ENCODE results near the gene KANSL3. TPM values are rescaled to one million over a fixed set of nuclear protein-coding genes. Genes with fewer than 3 reads are reported as not detected.

The KANSL3 gene
- total and polyA plus RNA-seq, 2 donors (not counting 1 experiment from before 2014, with no cell fraction given), result 22.2 to 56.9 TPM

DNA sequence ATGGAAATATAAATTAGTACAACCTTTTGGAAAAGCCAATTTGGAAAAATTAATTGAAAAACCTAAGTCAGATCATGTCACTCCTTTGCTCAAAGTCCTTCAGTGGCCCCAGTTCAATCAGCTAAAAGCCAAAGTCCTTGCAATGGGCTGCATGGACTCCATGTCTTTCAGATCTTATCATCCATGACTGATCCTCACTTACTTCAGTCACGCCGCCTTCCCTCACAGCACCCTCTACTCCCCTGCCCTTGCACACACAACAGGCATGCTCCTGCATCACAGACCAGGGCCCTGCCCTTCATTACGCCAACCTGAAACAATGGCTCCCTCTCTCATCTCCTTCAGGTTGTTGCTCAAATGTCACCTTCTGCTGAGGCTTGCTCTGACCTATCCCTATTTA, 15.6 kb downstream of the KANSL3 start:
- Histone ChIP-seq H3K27me3 (replicated peaks in 1 of 4; ENCODE audit: control extremely low read depth in 1 of 4, control insufficient read depth in 3 of 4, insufficient read depth in 4 of 4, low read length in 3 of 4) (no peaks in the 10 kb centered on the region), H3K4me2 (replicated peaks; ENCODE audit: low read depth, low read length, poor library complexity, severe bottlenecking) (no peak overlapping the region), H3K9me3 (ENCODE audit: control extremely low read depth in 1 of 3, control insufficient read depth in 2 of 3, insufficient read depth in 1 of 3, low read length in 2 of 3) (no peaks in the 10 kb centered on the region), H3K4me1 (ENCODE audit: control insufficient read depth in 2 of 2, insufficient read depth in 2 of 2, low read length in 2 of 2) (no peaks in the 10 kb centered on the region), H3K27ac (ENCODE audit: low read length in 2 of 2) (no peak overlapping the region), H4K20me1 (ENCODE audit: control insufficient read depth, insufficient read depth, low read length, poor library complexity, severe bottlenecking) (no peaks in the 10 kb centered on the region), H3K36me3 (replicated peaks in 1 of 2; ENCODE audit: control extremely low read depth in 1 of 2, control insufficient read depth in 1 of 2, extremely low read depth in 1 of 2, insufficient read depth in 2 of 2, low read length in 1 of 2) (peaks cover 4 to 25% of the 10 kb centered on the region in 2 experiments), H3K9ac (ENCODE audit: low read length) (no peak overlapping the region), H3K4me3 (ENCODE audit: control extremely low read depth in 1 of 5, extremely low read depth in 1 of 5, insufficient read depth in 1 of 5, low read depth in 2 of 5, low read length in 4 of 5) (no peak overlapping the region), H3K79me2 (ENCODE audit: control insufficient read depth, insufficient read depth, low read length) (peaks cover 10% of the 10 kb centered on the region), H2AFZ (ENCODE audit: insufficient read depth, low read depth, low read length, poor library complexity, severe bottlenecking) (no peak overlapping the region)
- CTCF ChIA-PET, result no interaction called here
- no peak overlapping the region for H3K4me3 Mint-ChIP-seq
- H3K9me3 Mint-ChIP-seq (ENCODE audit: insufficient read depth), result no peaks in the 10 kb centered on the region
- H3K27me3 Mint-ChIP-seq, result no peaks in the 10 kb centered on the region
- H3K27ac Mint-ChIP-seq, result no peak overlapping the region
- ATAC-seq (ENCODE audit: low read depth) (no peak), DNase-seq (no peak)
- TF ChIP-seq EZH2 (IDR thresholded peaks at IDR 0.05; ENCODE audit: borderline replicate concordance, insufficient read depth, low read depth, low read length, poor library complexity, severe bottlenecking), result no peak
- TF ChIP-seq, protein P1, sequence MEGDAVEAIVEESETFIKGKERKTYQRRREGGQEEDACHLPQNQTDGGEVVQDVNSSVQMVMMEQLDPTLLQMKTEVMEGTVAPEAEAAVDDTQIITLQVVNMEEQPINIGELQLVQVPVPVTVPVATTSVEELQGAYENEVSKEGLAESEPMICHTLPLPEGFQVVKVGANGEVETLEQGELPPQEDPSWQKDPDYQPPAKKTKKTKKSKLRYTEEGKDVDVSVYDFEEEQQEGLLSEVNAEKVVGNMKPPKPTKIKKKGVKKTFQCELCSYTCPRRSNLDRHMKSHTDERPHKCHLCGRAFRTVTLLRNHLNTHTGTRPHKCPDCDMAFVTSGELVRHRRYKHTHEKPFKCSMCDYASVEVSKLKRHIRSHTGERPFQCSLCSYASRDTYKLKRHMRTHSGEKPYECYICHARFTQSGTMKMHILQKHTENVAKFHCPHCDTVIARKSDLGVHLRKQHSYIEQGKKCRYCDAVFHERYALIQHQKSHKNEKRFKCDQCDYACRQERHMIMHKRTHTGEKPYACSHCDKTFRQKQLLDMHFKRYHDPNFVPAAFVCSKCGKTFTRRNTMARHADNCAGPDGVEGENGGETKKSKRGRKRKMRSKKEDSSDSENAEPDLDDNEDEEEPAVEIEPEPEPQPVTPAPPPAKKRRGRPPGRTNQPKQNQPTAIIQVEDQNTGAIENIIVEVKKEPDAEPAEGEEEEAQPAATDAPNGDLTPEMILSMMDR (IDR thresholded peaks at IDR 0.05), result no peak
- POLR2A ChIA-PET, result no interaction called here
- H3K4me1 Mint-ChIP-seq, result no peaks in the 10 kb centered on the region
- intact Hi-C loops (cut with micrococcal nuclease), result no loop called here
- 96% methylated on average over 3 of the region's 3 CpGs for WGBS (ENCODE audit: insufficient coverage)

DNA sequence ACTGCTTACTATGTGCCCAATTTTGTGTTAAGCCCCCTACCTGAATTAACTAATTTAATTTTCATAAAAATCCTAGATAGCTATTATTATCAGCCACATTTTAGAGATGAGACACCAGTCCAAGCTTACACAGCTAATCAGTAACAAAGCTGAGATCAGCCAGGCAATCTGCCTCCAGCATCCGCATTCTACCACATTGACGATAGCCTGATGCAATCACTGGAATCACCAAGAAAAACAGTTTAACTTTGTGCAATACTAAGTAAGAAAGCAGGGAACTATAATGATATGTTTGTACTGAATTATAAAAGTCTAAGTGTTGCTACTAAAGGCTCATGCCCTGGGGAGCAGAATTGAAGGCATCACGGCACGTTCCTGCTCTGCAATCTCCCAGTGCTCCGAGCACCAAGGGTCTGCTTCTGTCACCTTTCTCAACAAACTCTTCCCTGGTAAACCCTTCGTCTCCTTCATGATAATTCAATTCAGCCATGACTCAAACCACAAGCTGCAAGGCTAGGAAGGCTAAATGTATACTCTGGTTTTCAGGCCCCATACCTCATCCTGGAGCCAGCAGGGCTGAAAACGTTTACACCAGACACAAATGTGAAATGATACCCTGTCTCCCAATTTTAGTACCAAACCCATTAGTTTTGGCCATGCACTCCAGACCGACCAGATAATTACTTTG, 19.4 kb downstream of the KANSL3 start:
- WGBS (ENCODE audit: insufficient coverage), result 85% methylated on average over 6 of the region's 8 CpGs
- TF ChIP-seq, protein P1 (IDR thresholded peaks at IDR 0.05), result no peak
- no peak for TF ChIP-seq EZH2 (IDR thresholded peaks at IDR 0.05; ENCODE audit: borderline replicate concordance, insufficient read depth, low read depth, low read length, poor library complexity, severe bottlenecking)
- no peak overlapping the region for H3K4me2 ChIP-seq (replicated peaks; ENCODE audit: low read depth, low read length, poor library complexity, severe bottlenecking)
- no peaks in the 10 kb centered on the region for H3K9me3 Mint-ChIP-seq (ENCODE audit: insufficient read depth)
- H3K36me3 ChIP-seq (replicated peaks in 1 of 2; ENCODE audit: control extremely low read depth in 1 of 2, control insufficient read depth in 1 of 2, extremely low read depth in 1 of 2, insufficient read depth in 2 of 2, low read length in 1 of 2), result peaks cover 18 to 38% of the 10 kb centered on the region in 2 experiments
- no peak overlapping the region for H2AFZ ChIP-seq (ENCODE audit: insufficient read depth, low read depth, low read length, poor library complexity, severe bottlenecking)
- H3K9ac ChIP-seq (ENCODE audit: low read length), result no peak overlapping the region
- intact Hi-C loops (cut with micrococcal nuclease), result no loop called here
- ATAC-seq (ENCODE audit: low read depth) (no peak), DNase-seq (no peak)
- no peaks in the 10 kb centered on the region for H4K20me1 ChIP-seq (ENCODE audit: control insufficient read depth, insufficient read depth, low read length, poor library complexity, severe bottlenecking)
- H3K79me2 ChIP-seq (ENCODE audit: control insufficient read depth, insufficient read depth, low read length), result peaks cover 10% of the 10 kb centered on the region
- H3K4me3 ChIP-seq (ENCODE audit: control extremely low read depth in 1 of 5, extremely low read depth in 1 of 5, insufficient read depth in 1 of 5, low read depth in 2 of 5, low read length in 4 of 5), result no peak overlapping the region
- no peaks in the 10 kb centered on the region for H3K9me3 ChIP-seq (ENCODE audit: control extremely low read depth in 1 of 3, control insufficient read depth in 2 of 3, insufficient read depth in 1 of 3, low read length in 2 of 3)
- no peaks in the 10 kb centered on the region for H3K27me3 ChIP-seq (replicated peaks in 1 of 4; ENCODE audit: control extremely low read depth in 1 of 4, control insufficient read depth in 3 of 4, insufficient read depth in 4 of 4, low read length in 3 of 4)
- POLR2A ChIA-PET, result no interaction called here
- no peak overlapping the region for H3K27ac Mint-ChIP-seq
- CTCF ChIA-PET, result no interaction called here
- H3K4me3 Mint-ChIP-seq, result no peak overlapping the region
- H3K27ac ChIP-seq (ENCODE audit: low read length in 2 of 2), result no peak overlapping the region
- no peaks in the 10 kb centered on the region for H3K27me3 Mint-ChIP-seq
- no peaks in the 10 kb centered on the region for H3K4me1 ChIP-seq (ENCODE audit: control insufficient read depth in 2 of 2, insufficient read depth in 2 of 2, low read length in 2 of 2)
- H3K4me1 Mint-ChIP-seq, result no peaks in the 10 kb centered on the region
